Activated T-helper 9 cell treated with anti-CD3 and anti-CD28 coated beads, Interleukin-2, amount 50 U/mL, for 16 hours (primary cell): ENCODE data around the gene GJA4.

Experiments
- DNase-seq: peaks from one replicate; pipeline ENCODE4 v3.0.0-alpha.2; 2020; ENCODE audit warnings: low read depth

GJA4 gene

GRCh38 chr1:34792868-34793727 lies at the start of gene GJA4:
Gene GJA4 (plus strand): TSS chr1:34792999. CDS start chr1:34794214, 1,215 bp downstream.
- no peak for DNase-seq

- no peak for DNase-seq
These were observed 49.0 kb upstream of the GJA4 start for GRCh38 chr1:34743775-34744174.

- no peak for DNase-seq
These were observed 47.9 kb upstream of the GJA4 start for GRCh38 chr1:34744851-34745250.

GRCh38 chr1:34745666-34746065 lies 47.1 kb upstream of the GJA4 start:
- no peak for DNase-seq

- no peak for DNase-seq
These were observed 46.7 kb upstream of the GJA4 start for GRCh38 chr1:34746101-34746500.

GRCh38 chr1:34746785-34747637 lies 45.8 kb upstream of the GJA4 start:
- no peak for DNase-seq

GRCh38 chr1:34747638-34747941 lies 45.2 kb upstream of the GJA4 start:
- no peak for DNase-seq

- no peak for DNase-seq
These were observed 42.8 kb upstream of the GJA4 start for GRCh38 chr1:34749992-34750391.

GRCh38 chr1:34750610-34751009 lies 42.2 kb upstream of the GJA4 start:
- no peak for DNase-seq

GRCh38 chr1:34753163-34753562 lies 39.6 kb upstream of the GJA4 start:
- DNase-seq = no peak

GRCh38 chr1:34754964-34755637 lies 37.7 kb upstream of the GJA4 start, which contains the start of gene GJB5:
Gene GJB5 (plus strand): TSS chr1:34755047. CDS start chr1:34757331, 2,284 bp downstream.
- DNase-seq = no peak

- DNase-seq = no peak
These were observed 36.8 kb upstream of the GJA4 start for GRCh38 chr1:34755961-34756360.

- DNase-seq = no peak
These were observed 35.4 kb upstream of the GJA4 start for GRCh38 chr1:34757386-34757785.

GRCh38 chr1:34758751-34759150 lies 34.0 kb upstream of the GJA4 start:
- no peak for DNase-seq

- DNase-seq = no peak
These were observed 33.1 kb upstream of the GJA4 start, which contains the start of gene GJB4 for GRCh38 chr1:34759503-34760357. Gene GJB4 (plus strand): TSS chr1:34759740. CDS start chr1:34761255, 1,515 bp downstream.

GRCh38 chr1:34761176-34761761 lies 31.5 kb upstream of the GJA4 start:
- no peak for DNase-seq

GRCh38 chr1:34761776-34762307 lies 31.0 kb upstream of the GJA4 start:
- no peak for DNase-seq

- DNase-seq = no peak
These were observed 30.2 kb upstream of the GJA4 start for GRCh38 chr1:34762474-34763141.

- DNase-seq = no peak
These were observed 29.5 kb upstream of the GJA4 start for GRCh38 chr1:34763142-34763781.

GRCh38 chr1:34768856-34769255 lies 23.9 kb upstream of the GJA4 start:
- DNase-seq = no peak
